CD14-positive monocyte (primary cell): Measurements from ENCODE around the gene ALPG. TPM values are rescaled to one million over a fixed set of nuclear protein-coding genes. Genes with fewer than 3 reads are reported as not detected.
A peak's percentile ranks its signal among the peaks of the same experiment; 100 is the strongest.

Experiments used
- DNase-seq, 3 donors: peaks; one replicate each; pipeline ENCODE4 v3.0.0-alpha.2; 2011 to 2022
- H2AFZ ChIP-seq: 2 replicates; pipeline ENCODE4 v1.6.0; 2012; ENCODE audit warnings: mild to moderate bottlenecking, low read depth, low read length, inconsistent platforms; ENCODE audit not compliant: insufficient read depth, poor library complexity, severe bottlenecking
- H3K27ac ChIP-seq, 2 donors: 1 replicate in 1 of 2; 2 replicates in 1 of 2; pipeline ENCODE4 v1.5.1; 2012 to 2013; ENCODE audit warnings: low read length in 2 of 2, control low read depth in 1 of 2, inconsistent platforms in 1 of 2, low read depth in 1 of 2, mild to moderate bottlenecking in 1 of 2
- H3K27me3 ChIP-seq, 2 donors: one replicate each; pipeline versions ENCODE4 v1.6.0 to v1.6.1; 2011 to 2013; ENCODE audit warnings: low read length in 2 of 2; ENCODE audit not compliant: control insufficient read depth in 2 of 2, insufficient read depth in 2 of 2
- H3K36me3 ChIP-seq, 2 donors: replicated peaks in 1 of 2; 1 replicate in 1 of 2; 2 replicates in 1 of 2; pipeline versions ENCODE4 v1.5.1 to v1.6.1; 2012 to 2013; ENCODE audit warnings: low read length in 2 of 2, control low read depth in 1 of 2, inconsistent platforms in 1 of 2, mild to moderate bottlenecking in 1 of 2; ENCODE audit not compliant: insufficient read depth in 2 of 2, control insufficient read depth in 1 of 2
- H3K4me1 ChIP-seq, 2 donors: 1 replicate in 1 of 2; 2 replicates in 1 of 2; pipeline versions ENCODE4 v1.5.1 to v1.6.1; 2012 to 2013; ENCODE audit warnings: low read length in 2 of 2, control low read depth in 1 of 2, inconsistent platforms in 1 of 2, mild to moderate bottlenecking in 1 of 2, moderate library complexity in 1 of 2; ENCODE audit not compliant: insufficient read depth in 2 of 2, control insufficient read depth in 1 of 2
- H3K4me2 ChIP-seq: replicated peaks from 2 replicates; pipeline ENCODE3; 2012; ENCODE audit warnings: low read length, moderate library complexity, mild to moderate bottlenecking; ENCODE audit not compliant: poor library complexity, severe bottlenecking; ENCODE audit errors: extremely low read depth
- H3K4me3 ChIP-seq, 3 experiments: fragments of 200-600 bp in 1 of 3; sonication (generic) in 1 of 3; replicated peaks in 1 of 3; 1 replicate in 2 of 3; 2 replicates in 1 of 3; pipeline ENCODE4 v1.5.1; 2011 to 2013; ENCODE audit warnings: low read length in 3 of 3, mild to moderate bottlenecking in 3 of 3, control low read depth in 2 of 3, low read depth in 2 of 3, inconsistent platforms in 1 of 3, moderate library complexity in 1 of 3
- H3K79me2 ChIP-seq: 2 replicates; pipeline ENCODE4 v1.6.0; 2012; ENCODE audit warnings: mild to moderate bottlenecking, control low read depth, inconsistent platforms, low read length, moderate library complexity; ENCODE audit not compliant: insufficient read depth
- H3K9ac ChIP-seq: 2 replicates; pipeline ENCODE4 v1.6.0; 2017; ENCODE audit warnings: low read length, mild to moderate bottlenecking; ENCODE audit not compliant: insufficient read depth, poor library complexity, severe bottlenecking
- H3K9me3 ChIP-seq, 2 donors: replicated peaks in 1 of 2; 1 replicate in 1 of 2; 2 replicates in 1 of 2; pipeline versions ENCODE4 v1.5.1 to v1.6.1; 2012 to 2013; ENCODE audit warnings: low read length in 2 of 2, control low read depth in 1 of 2; ENCODE audit not compliant: control insufficient read depth in 1 of 2, insufficient read depth in 1 of 2
- H4K20me1 ChIP-seq: 2 replicates; pipeline ENCODE4 v1.6.0; 2012; ENCODE audit warnings: mild to moderate bottlenecking, low read length, control low read depth, moderate library complexity; ENCODE audit not compliant: insufficient read depth
- H3K27ac Mint-ChIP-seq, 7 donors: one replicate each; pipeline ENCODE4 v1.8.0; 2020; ENCODE audit warnings: mild to moderate bottlenecking in 7 of 7, mixed read lengths in 7 of 7, moderate library complexity in 6 of 7, inconsistent platforms in 2 of 7
- H3K27me3 Mint-ChIP-seq, 3 donors: one replicate each; pipeline ENCODE4 v1.8.0; 2021 to 2022; ENCODE audit warnings: low read depth in 3 of 3, mild to moderate bottlenecking in 3 of 3, mixed read lengths in 3 of 3, moderate library complexity in 3 of 3, inconsistent platforms in 1 of 3
- H3K36me3 Mint-ChIP-seq, 2 donors: one replicate each; pipeline ENCODE4 v1.8.0; 2020; ENCODE audit warnings: mixed read lengths in 2 of 2, inconsistent platforms in 1 of 2, mild to moderate bottlenecking in 1 of 2
- H3K4me1 Mint-ChIP-seq: one replicate; pipeline ENCODE4 v1.8.0; 2020; ENCODE audit warnings: mild to moderate bottlenecking, mixed read lengths
- H3K4me3 Mint-ChIP-seq, 2 donors: one replicate each; pipeline ENCODE4 v1.8.0; 2020; ENCODE audit warnings: mild to moderate bottlenecking in 2 of 2, mixed read lengths in 2 of 2, moderate library complexity in 1 of 2
- H3K9me3 Mint-ChIP-seq, 7 donors: one replicate each; pipeline ENCODE4 v1.8.0; 2020 to 2022; ENCODE audit warnings: mixed read lengths in 7 of 7, mild to moderate bottlenecking in 6 of 7, moderate library complexity in 6 of 7, inconsistent platforms in 2 of 7
- WGBS: methylation state at CpG from one replicate; pipeline ENCODE4 v1.1.5; 2013; ENCODE audit warnings: missing lambda C conversion rate; ENCODE audit not compliant: insufficient coverage; 5-methylcytosine and 5-hydroxymethylcytosine counted together
- intact Hi-C, 2 donors: fragments of 100-400 bp; cut with micrococcal nuclease; formaldehyde crosslinking; loops; one replicate each; pipeline versions ENCODE4 v1.15.0 to v1.15.1; 2023
- polyA plus RNA-seq, 3 donors: library from polyadenylated mRNA; depleted of rRNA in 1 of 3; unstranded in 2 of 3; stranded (reverse) in 1 of 3; fragments of 300-500 nt in 2 of 3; fragments of >200 nt in 1 of 3; fragmentation: Illumina TruSeq in 2 of 3; gene quantifications; 1 replicate in 2 of 3; 2 replicates in 1 of 3; pipeline ENCODE4 v1.2.3, GENCODE V29; 2012 to 2021
- TF ChIP-seq, protein P1 (sequence below): fragments of 200-600 bp; IDR thresholded peaks from one replicate; pipeline ENCODE4 v1.8.0; 2022; ENCODE audit warnings: antibody characterized with exemption, mild to moderate bottlenecking

The ALPG gene
- polyA plus RNA-seq, 3 donors: not detected

DNA sequence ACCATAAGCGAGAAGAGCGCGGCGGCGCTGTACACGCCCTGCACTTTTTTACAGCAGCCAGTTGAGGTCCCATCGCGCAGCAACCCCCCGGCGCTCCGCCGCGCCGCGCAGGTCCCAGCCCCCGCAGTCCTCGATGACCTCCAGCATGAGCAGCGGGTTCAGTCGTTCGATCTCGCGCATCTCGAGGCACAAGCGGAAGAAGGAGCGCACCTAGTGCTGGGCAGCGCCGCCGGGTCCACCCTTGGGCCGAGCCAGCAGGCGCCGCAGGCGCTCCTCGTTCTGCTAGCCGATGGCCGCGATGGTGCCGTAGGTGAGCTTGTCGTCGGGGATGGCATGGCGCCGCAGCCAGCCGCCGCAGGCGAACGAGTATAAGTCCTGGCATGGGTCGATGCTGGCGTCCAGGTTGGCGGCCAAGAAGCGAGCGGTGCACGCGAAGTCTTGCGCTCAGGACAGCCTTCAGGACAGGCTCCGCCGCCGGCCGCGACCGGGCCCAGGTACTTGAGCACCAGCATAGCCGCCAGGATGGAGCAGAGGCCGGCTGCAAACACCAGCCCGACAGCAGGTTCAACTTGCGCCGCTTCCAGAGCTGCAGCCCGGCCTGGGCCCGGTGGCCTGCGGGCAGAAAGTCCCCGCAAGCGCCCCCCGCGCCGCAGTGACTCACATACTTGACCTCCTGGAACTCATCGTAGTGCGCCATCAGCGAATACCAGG lies 19.7 kb upstream of the ALPG start:
- Mint-ChIP-seq H3K9me3 (peaks cover 6 to 24% (median 14%) of the 10 kb centered on the region in 7 donors), H3K36me3 (no peaks in the 10 kb centered on the region), H3K27ac (no peak overlapping the region), H3K4me1 (peaks cover 2% of the 10 kb centered on the region), H3K27me3 (peaks cover 30 to 56% (median 44%) of the 10 kb centered on the region in 3 donors), H3K4me3 (peak overlapping the region in 1 of 2 donors; percentile 65)
- Histone ChIP-seq H3K4me2 (no peak overlapping the region), H2AFZ (no peak overlapping the region), H3K27ac (no peak overlapping the region), H4K20me1 (no peaks in the 10 kb centered on the region), H3K27me3 (peaks cover 10 to 42% of the 10 kb centered on the region in 2 donors), H3K9ac (no peak overlapping the region), H3K36me3 (no peaks in the 10 kb centered on the region), H3K4me3 (no peak overlapping the region), H3K79me2 (no peaks in the 10 kb centered on the region), H3K9me3 (peaks cover 12 to 17% of the 10 kb centered on the region in 2 donors), H3K4me1 (no peaks in the 10 kb centered on the region)
- TF ChIP-seq, protein P1, sequence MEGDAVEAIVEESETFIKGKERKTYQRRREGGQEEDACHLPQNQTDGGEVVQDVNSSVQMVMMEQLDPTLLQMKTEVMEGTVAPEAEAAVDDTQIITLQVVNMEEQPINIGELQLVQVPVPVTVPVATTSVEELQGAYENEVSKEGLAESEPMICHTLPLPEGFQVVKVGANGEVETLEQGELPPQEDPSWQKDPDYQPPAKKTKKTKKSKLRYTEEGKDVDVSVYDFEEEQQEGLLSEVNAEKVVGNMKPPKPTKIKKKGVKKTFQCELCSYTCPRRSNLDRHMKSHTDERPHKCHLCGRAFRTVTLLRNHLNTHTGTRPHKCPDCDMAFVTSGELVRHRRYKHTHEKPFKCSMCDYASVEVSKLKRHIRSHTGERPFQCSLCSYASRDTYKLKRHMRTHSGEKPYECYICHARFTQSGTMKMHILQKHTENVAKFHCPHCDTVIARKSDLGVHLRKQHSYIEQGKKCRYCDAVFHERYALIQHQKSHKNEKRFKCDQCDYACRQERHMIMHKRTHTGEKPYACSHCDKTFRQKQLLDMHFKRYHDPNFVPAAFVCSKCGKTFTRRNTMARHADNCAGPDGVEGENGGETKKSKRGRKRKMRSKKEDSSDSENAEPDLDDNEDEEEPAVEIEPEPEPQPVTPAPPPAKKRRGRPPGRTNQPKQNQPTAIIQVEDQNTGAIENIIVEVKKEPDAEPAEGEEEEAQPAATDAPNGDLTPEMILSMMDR: no peak
- intact Hi-C loops: no loop called here
- no peak for DNase-seq
- 81% methylated on average over 72 of the region's 75 CpGs for WGBS

- Histone ChIP-seq H3K9ac (no peak overlapping the region), H4K20me1 (no peaks in the 10 kb centered on the region), H3K27ac (no peak overlapping the region), H3K27me3 (peaks cover 10 to 38% of the 10 kb centered on the region in 2 donors), H3K9me3 (peaks cover 12 to 17% of the 10 kb centered on the region in 2 donors), H3K4me1 (no peaks in the 10 kb centered on the region), H3K4me3 (no peak overlapping the region), H3K36me3 (no peaks in the 10 kb centered on the region), H2AFZ (no peak overlapping the region), H3K4me2 (no peak overlapping the region), H3K79me2 (no peaks in the 10 kb centered on the region)
- TF ChIP-seq, protein P1: no peak
- no peak overlapping the region for H3K27ac Mint-ChIP-seq
- H3K4me1 Mint-ChIP-seq: peaks cover 2% of the 10 kb centered on the region
- no peak for DNase-seq
- H3K4me3 Mint-ChIP-seq: peak overlapping the region in 1 of 2 donors; percentile 21
- intact Hi-C loops: no loop called here
- H3K36me3 Mint-ChIP-seq: no peaks in the 10 kb centered on the region
- WGBS: 91% methylated on average over 33 of the region's 50 CpGs
- peaks cover 24 to 50% (median 37%) of the 10 kb centered on the region in 3 donors for H3K27me3 Mint-ChIP-seq
- peaks cover 6 to 24% (median 14%) of the 10 kb centered on the region in 7 donors for H3K9me3 Mint-ChIP-seq
Observed at GRCh38 chr2:232387451-232388171, 19.0 kb upstream of the ALPG start.
